B cell (primary cell): ENCODE measurements around the gene ACTMAP.

Source experiments
- EZH2 ChIP-seq: IDR thresholded peaks from 2 replicates; pipeline ENCODE4 v1.6.1; 2012; ENCODE audit warnings: borderline replicate concordance, low read depth, mild to moderate bottlenecking, moderate library complexity, low read length; ENCODE audit not compliant: insufficient read depth, poor library complexity, severe bottlenecking
- TF ChIP-seq, protein P1 (sequence below): fragments of 200-600 bp; IDR thresholded peaks from one replicate; pipeline ENCODE4 v1.8.0; 2022; ENCODE audit warnings: antibody characterized with exemption, mild to moderate bottlenecking

DNA sequence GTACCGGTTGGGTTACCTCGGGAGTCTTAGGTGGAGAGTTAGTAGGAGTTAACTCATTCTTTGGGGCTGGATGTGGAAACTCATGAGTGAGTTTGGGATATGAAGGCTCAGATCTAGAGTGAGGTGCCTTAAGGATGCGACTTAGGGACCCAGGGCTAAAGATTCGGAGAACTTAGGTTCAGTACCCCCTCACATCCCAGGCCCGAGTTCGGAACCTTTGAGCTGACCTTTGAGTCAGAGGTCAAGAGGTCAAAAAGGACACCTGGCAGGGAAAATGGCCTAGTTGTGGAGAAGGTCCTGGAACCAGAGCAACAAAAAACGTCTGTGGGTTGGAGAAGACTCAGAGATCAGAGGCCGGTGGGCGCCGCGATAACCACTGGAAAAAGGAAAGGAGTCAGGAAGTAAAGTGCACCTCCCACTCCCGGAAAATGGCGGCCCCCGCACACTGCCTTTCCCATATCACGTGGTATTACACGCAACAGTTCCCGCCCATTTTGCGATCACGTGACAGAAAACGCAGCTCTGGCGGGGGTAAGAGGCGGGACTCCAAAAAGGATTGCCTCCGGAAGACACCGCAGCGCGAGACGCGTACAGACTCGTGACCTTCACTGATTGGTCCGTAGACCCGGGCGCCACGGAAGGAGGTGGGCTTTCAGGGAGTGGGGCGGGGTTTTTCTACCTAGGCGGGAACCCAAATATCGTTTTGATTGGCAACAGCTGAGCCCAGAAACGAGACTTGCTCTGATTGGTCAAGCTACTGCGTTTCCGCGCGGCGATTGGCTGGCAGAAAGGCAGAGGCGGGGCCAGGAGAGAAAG lies at the start of gene ACTMAP:
- no peak for TF ChIP-seq EZH2
- TF ChIP-seq, protein P1, sequence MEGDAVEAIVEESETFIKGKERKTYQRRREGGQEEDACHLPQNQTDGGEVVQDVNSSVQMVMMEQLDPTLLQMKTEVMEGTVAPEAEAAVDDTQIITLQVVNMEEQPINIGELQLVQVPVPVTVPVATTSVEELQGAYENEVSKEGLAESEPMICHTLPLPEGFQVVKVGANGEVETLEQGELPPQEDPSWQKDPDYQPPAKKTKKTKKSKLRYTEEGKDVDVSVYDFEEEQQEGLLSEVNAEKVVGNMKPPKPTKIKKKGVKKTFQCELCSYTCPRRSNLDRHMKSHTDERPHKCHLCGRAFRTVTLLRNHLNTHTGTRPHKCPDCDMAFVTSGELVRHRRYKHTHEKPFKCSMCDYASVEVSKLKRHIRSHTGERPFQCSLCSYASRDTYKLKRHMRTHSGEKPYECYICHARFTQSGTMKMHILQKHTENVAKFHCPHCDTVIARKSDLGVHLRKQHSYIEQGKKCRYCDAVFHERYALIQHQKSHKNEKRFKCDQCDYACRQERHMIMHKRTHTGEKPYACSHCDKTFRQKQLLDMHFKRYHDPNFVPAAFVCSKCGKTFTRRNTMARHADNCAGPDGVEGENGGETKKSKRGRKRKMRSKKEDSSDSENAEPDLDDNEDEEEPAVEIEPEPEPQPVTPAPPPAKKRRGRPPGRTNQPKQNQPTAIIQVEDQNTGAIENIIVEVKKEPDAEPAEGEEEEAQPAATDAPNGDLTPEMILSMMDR = no peak
